Esophagus muscularis mucosa (tissue), 3 donors: ENCODE measurements around the gene ERBB4.

Experiments used
- CTCF ChIP-seq, 3 experiments: fragments of 200-600 bp in 2 of 3; fragments of 450-650 bp in 1 of 3; sonication (generic) in 2 of 3; IDR thresholded peaks; one replicate each; pipeline ENCODE4 v1.5.1; 2017 to 2019; ENCODE audit warnings: antibody characterized with exemption in 3 of 3, mild to moderate bottlenecking in 2 of 3, moderate library complexity in 1 of 3
- POLR2A ChIP-seq: fragments of 450-650 bp; IDR thresholded peaks from one replicate; pipeline ENCODE4 v1.6.1; 2017; ENCODE audit warnings: antibody characterized with exemption, moderate library complexity, mild to moderate bottlenecking, low read depth

GRCh38 chr2:211514049-211514448 is 1024.6 kb downstream of the ERBB4 start:
- TF ChIP-seq CTCF (IDR thresholded peaks at IDR 0.05) (no peak), POLR2A (no peak)
